B cell (primary cell): ENCODE measurements around the gene PPP1R27. TPM values are rescaled to one million over a fixed set of nuclear protein-coding genes. Genes with fewer than 3 reads are reported as not detected.

Experiments
- ATAC-seq: fragments of 200-7000 bp; cut with Tn5 transposase; one replicate; pipeline ENCODE4 v1.10.0; 2021; ENCODE audit warnings: low read depth, mild to moderate bottlenecking, moderate number of reproducible peaks, moderate library complexity
- CTCF ChIA-PET: fragments of 350-600 bp; sonication (Branson Sonifier 250); formaldehyde crosslinking; loops from one replicate; lab custom pipeline; 2021; ENCODE audit warnings: antibody characterized with exemption, inconsistent platforms; lab: Charles Lee
- POLR2A ChIA-PET: fragments of 350-600 bp; sonication (Branson Sonifier 250); formaldehyde crosslinking; loops from one replicate; lab custom pipeline; 2021; ENCODE audit warnings: antibody characterized with exemption; lab: Charles Lee
- DNase-seq: peaks from one replicate; pipeline ENCODE4 v3.0.0; 2013
- H2AFZ ChIP-seq: 2 replicates; pipeline ENCODE4 v1.6.1; 2012; ENCODE audit warnings: mild to moderate bottlenecking, low read depth, low read length; ENCODE audit not compliant: insufficient read depth, poor library complexity, severe bottlenecking
- H3K27ac ChIP-seq, 2 donors: 1 replicate in 1 of 2; 2 replicates in 1 of 2; pipeline ENCODE4 v1.5.1; 2012 to 2013; ENCODE audit warnings: low read length in 2 of 2, mild to moderate bottlenecking in 2 of 2, moderate library complexity in 1 of 2
- H3K27me3 ChIP-seq, 4 experiments: fragments of 200-600 bp in 1 of 4; sonication (generic) in 1 of 4; replicated peaks in 1 of 4; 1 replicate in 2 of 4; 2 replicates in 2 of 4; pipeline versions ENCODE4 v1.6.1 to v1.7.0; 2013 to 2016; ENCODE audit warnings: low read length in 3 of 4, mild to moderate bottlenecking in 2 of 4, mixed read lengths in 1 of 4, moderate library complexity in 1 of 4; ENCODE audit not compliant: insufficient read depth in 4 of 4, control insufficient read depth in 3 of 4; ENCODE audit errors: control extremely low read depth in 1 of 4
- H3K36me3 ChIP-seq, 2 experiments: replicated peaks in 1 of 2; 1 replicate in 1 of 2; 2 replicates in 1 of 2; pipeline versions ENCODE4 v1.6.1 to v1.7.1; 2013; ENCODE audit warnings: low read length in 1 of 2; ENCODE audit not compliant: insufficient read depth in 2 of 2, control insufficient read depth in 1 of 2; ENCODE audit errors: control extremely low read depth in 1 of 2, extremely low read depth in 1 of 2
- H3K4me1 ChIP-seq, 2 donors: fragments of 200-600 bp in 1 of 2; sonication (generic) in 1 of 2; 1 replicate in 1 of 2; 2 replicates in 1 of 2; pipeline versions ENCODE4 v1.5.1 to v1.6.1; 2013 to 2017; ENCODE audit warnings: low read length in 2 of 2; ENCODE audit not compliant: control insufficient read depth in 2 of 2, insufficient read depth in 2 of 2
- H3K4me2 ChIP-seq: replicated peaks from 2 replicates; pipeline ENCODE3; 2012; ENCODE audit warnings: mild to moderate bottlenecking, low read depth, low read length; ENCODE audit not compliant: poor library complexity, severe bottlenecking
- H3K4me3 ChIP-seq, 5 experiments: fragments of 200-600 bp in 1 of 5; sonication (generic) in 1 of 5; 1 replicate in 3 of 5; 2 replicates in 2 of 5; pipeline versions ENCODE4 v1.5.1 to v1.7.0; 2011 to 2016; ENCODE audit warnings: low read length in 4 of 5, mild to moderate bottlenecking in 4 of 5, low read depth in 2 of 5, control low read depth in 1 of 5, moderate library complexity in 1 of 5; ENCODE audit not compliant: insufficient read depth in 1 of 5; ENCODE audit errors: control extremely low read depth in 1 of 5, extremely low read depth in 1 of 5
- H3K79me2 ChIP-seq: fragments of 200-600 bp; sonication (generic); one replicate; pipeline ENCODE4 v1.6.0; 2016; ENCODE audit warnings: low read length; ENCODE audit not compliant: control insufficient read depth, insufficient read depth
- H3K9ac ChIP-seq: fragments of 200-600 bp; sonication (generic); 2 replicates; pipeline ENCODE4 v1.6.1; 2017; ENCODE audit warnings: mild to moderate bottlenecking, low read length, moderate library complexity
- H3K9me3 ChIP-seq, 3 donors: one replicate each; pipeline versions ENCODE4 v1.6.1 to v1.7.1; 2013; ENCODE audit warnings: low read length in 2 of 3; ENCODE audit not compliant: control insufficient read depth in 2 of 3, insufficient read depth in 1 of 3; ENCODE audit errors: control extremely low read depth in 1 of 3
- H4K20me1 ChIP-seq: 2 replicates; pipeline ENCODE4 v1.6.0; 2012; ENCODE audit warnings: mild to moderate bottlenecking, low read length; ENCODE audit not compliant: insufficient read depth, control insufficient read depth, poor library complexity, severe bottlenecking
- H3K27ac Mint-ChIP-seq: one replicate; pipeline ENCODE4 v1.8.0; 2021; ENCODE audit warnings: mixed read lengths
- H3K27me3 Mint-ChIP-seq: one replicate; pipeline ENCODE4 v1.8.0; 2021; ENCODE audit warnings: mixed read lengths
- H3K4me1 Mint-ChIP-seq: one replicate; pipeline ENCODE4 v1.8.0; 2021; ENCODE audit warnings: mixed read lengths
- H3K4me3 Mint-ChIP-seq: one replicate; pipeline ENCODE4 v1.8.0; 2021; ENCODE audit warnings: mixed read lengths
- H3K9me3 Mint-ChIP-seq: one replicate; pipeline ENCODE4 v1.8.0; 2022; ENCODE audit warnings: mixed read lengths; ENCODE audit not compliant: insufficient read depth
- EZH2 ChIP-seq: IDR thresholded peaks from 2 replicates; pipeline ENCODE4 v1.6.1; 2012; ENCODE audit warnings: borderline replicate concordance, low read depth, mild to moderate bottlenecking, moderate library complexity, low read length; ENCODE audit not compliant: insufficient read depth, poor library complexity, severe bottlenecking
- WGBS: methylation state at CpG from one replicate; pipeline ENCODE4 v1.1.5; 2013; ENCODE audit warnings: missing lambda C conversion rate; ENCODE audit not compliant: insufficient coverage; 5-methylcytosine and 5-hydroxymethylcytosine counted together
- intact Hi-C: fragments of 100-400 bp; cut with micrococcal nuclease; formaldehyde crosslinking; loops from one replicate; pipeline ENCODE4 v1.10.0; 2022
- polyA plus RNA-seq: library from polyadenylated mRNA; depleted of rRNA; stranded (reverse); fragments of >200 nt; gene quantifications from 2 replicates; pipeline ENCODE4 v1.2.3, GENCODE V29; 2012
- total RNA-seq, 2 donors: library from RNA; stranded (reverse); fragments of 120-200 nt in 1 of 2; gene quantifications; 1 replicate in 1 of 2; 2 replicates in 1 of 2; pipeline versions ENCODE4 v1.2.3 to v1.2.4, GENCODE V29; 2013 to 2022
- TF ChIP-seq, protein P1 (sequence below): fragments of 200-600 bp; IDR thresholded peaks from one replicate; pipeline ENCODE4 v1.8.0; 2022; ENCODE audit warnings: antibody characterized with exemption, mild to moderate bottlenecking

The PPP1R27 gene
- total and polyA plus RNA-seq, 2 donors (not counting 1 experiment from before 2014, with no cell fraction given), result not detected

GRCh38 chr17:81865733-81866439 lies 31.0 kb upstream of the PPP1R27 start:
- DNase-seq (peak; percentile 46), ATAC-seq (no peak)
- peaks cover 18 to 34% of the 10 kb centered on the region in 2 donors for H3K4me1 ChIP-seq
- peaks cover 66% of the 10 kb centered on the region for H4K20me1 ChIP-seq
- H3K4me2 ChIP-seq, result no peak overlapping the region
- no peaks in the 10 kb centered on the region for H3K27me3 ChIP-seq
- peaks cover 1 to 27% of the 10 kb centered on the region in 2 experiments for H3K36me3 ChIP-seq
- intact Hi-C loops, result loop anchor here (10.0 kb wide), 1 partner anchor 429 kb away; no protein-coding TSS in a partner anchor
- ChIA-PET CTCF (interaction anchor here (0.7 kb wide), 1 partner anchor 135 kb away, joined by 3 read pairs; no protein-coding TSS in a partner anchor), POLR2A (no interaction called here)
- TF ChIP-seq, protein P1, sequence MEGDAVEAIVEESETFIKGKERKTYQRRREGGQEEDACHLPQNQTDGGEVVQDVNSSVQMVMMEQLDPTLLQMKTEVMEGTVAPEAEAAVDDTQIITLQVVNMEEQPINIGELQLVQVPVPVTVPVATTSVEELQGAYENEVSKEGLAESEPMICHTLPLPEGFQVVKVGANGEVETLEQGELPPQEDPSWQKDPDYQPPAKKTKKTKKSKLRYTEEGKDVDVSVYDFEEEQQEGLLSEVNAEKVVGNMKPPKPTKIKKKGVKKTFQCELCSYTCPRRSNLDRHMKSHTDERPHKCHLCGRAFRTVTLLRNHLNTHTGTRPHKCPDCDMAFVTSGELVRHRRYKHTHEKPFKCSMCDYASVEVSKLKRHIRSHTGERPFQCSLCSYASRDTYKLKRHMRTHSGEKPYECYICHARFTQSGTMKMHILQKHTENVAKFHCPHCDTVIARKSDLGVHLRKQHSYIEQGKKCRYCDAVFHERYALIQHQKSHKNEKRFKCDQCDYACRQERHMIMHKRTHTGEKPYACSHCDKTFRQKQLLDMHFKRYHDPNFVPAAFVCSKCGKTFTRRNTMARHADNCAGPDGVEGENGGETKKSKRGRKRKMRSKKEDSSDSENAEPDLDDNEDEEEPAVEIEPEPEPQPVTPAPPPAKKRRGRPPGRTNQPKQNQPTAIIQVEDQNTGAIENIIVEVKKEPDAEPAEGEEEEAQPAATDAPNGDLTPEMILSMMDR, result no peak
- TF ChIP-seq EZH2, result no peak
- H3K27ac Mint-ChIP-seq, result no peak overlapping the region
- H3K4me1 Mint-ChIP-seq, result peaks cover 38% of the 10 kb centered on the region
- no peak overlapping the region for H3K9ac ChIP-seq
- no peaks in the 10 kb centered on the region for H3K9me3 Mint-ChIP-seq
- no peaks in the 10 kb centered on the region for H3K9me3 ChIP-seq
- no peak overlapping the region for H2AFZ ChIP-seq
- H3K27me3 Mint-ChIP-seq, result no peaks in the 10 kb centered on the region
- no peak overlapping the region for H3K4me3 ChIP-seq
- H3K4me3 Mint-ChIP-seq, result no peak overlapping the region
- no peak overlapping the region for H3K27ac ChIP-seq
- 91% methylated on average over 17 of the region's 18 CpGs for WGBS
- H3K79me2 ChIP-seq, result peaks cover 51% of the 10 kb centered on the region

DNA sequence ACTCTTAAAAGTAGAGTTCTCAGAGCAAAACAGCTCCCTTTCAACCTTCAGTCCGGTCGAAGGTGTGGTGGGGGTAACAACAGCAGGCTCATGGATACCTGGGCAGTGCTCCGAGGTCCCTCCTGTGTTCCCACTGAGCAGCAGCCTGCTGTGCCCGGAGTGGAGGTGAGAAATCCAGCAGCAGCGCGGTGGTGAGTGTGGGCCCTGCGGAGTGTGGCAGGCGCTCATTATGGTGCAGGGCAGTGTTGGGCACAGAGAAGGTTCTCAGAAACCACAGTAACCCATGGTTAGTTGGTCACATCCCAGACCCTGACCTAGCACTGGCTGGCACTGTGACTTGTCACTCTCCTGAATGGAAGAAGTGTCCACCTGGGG lies 30.5 kb upstream of the PPP1R27 start:
- intact Hi-C loops, result loop anchor here (10.0 kb wide), 1 partner anchor 429 kb away; no protein-coding TSS in a partner anchor
- H3K4me1 ChIP-seq, result peaks cover 18 to 31% of the 10 kb centered on the region in 2 donors
- Mint-ChIP-seq H3K9me3 (no peaks in the 10 kb centered on the region), H3K4me3 (no peak overlapping the region), H3K4me1 (peaks cover 41% of the 10 kb centered on the region), H3K27ac (no peak overlapping the region), H3K27me3 (no peaks in the 10 kb centered on the region)
- ATAC-seq, result no peak
- H3K4me3 ChIP-seq, result no peak overlapping the region
- H4K20me1 ChIP-seq, result peaks cover 62% of the 10 kb centered on the region
- H2AFZ ChIP-seq, result no peak overlapping the region
- H3K9me3 ChIP-seq, result no peaks in the 10 kb centered on the region
- no peak overlapping the region for H3K4me2 ChIP-seq
- CTCF ChIA-PET, result interaction anchor here (0.7 kb wide), 1 partner anchor 135 kb away, joined by 3 read pairs; no protein-coding TSS in a partner anchor
- TF ChIP-seq EZH2, result no peak
- TF ChIP-seq, protein P1, result no peak
- H3K27ac ChIP-seq, result no peak overlapping the region
- DNase-seq, result peak; percentile 39
- peaks cover 1 to 27% of the 10 kb centered on the region in 2 experiments for H3K36me3 ChIP-seq
- 98% methylated on average over 8 of the region's 8 CpGs for WGBS
- peaks cover 47% of the 10 kb centered on the region for H3K79me2 ChIP-seq
- POLR2A ChIA-PET, result interaction anchor here (0.5 kb wide), 1 partner anchor 27 kb away, joined by 3 read pairs; no protein-coding TSS in a partner anchor
- H3K9ac ChIP-seq, result no peak overlapping the region
- no peaks in the 10 kb centered on the region for H3K27me3 ChIP-seq
